ENCODE data around the gene GRIPAP1. TPM values are rescaled to one million over a fixed set of nuclear protein-coding genes. Genes with fewer than 3 reads are reported as not detected.

The GRIPAP1 gene
- total RNA-seq, 2 experiments from 2014 or later: 104 to 126 TPM

Other genes with a start within 250 kb of the GRIPAP1 start
- not detected for gene GLOD5, start 240.5 kb downstream of the GRIPAP1 start, total RNA-seq
- not detected for gene GATA1, start 215.7 kb downstream of the GRIPAP1 start, total RNA-seq
- 100 to 1,000 TPM in 1 of 2 experiments, 10 to 100 TPM in 1; 76.8 to 107 TPM for gene HDAC6, start 200.2 kb downstream of the GRIPAP1 start, total RNA-seq
- gene ERAS, start 175.8 kb downstream of the GRIPAP1 start, total RNA-seq: not detected
- gene PCSK1N, start 166.7 kb downstream of the GRIPAP1 start, total RNA-seq: under 1 TPM; 0.21 to 0.93 TPM
- 10 to 100 TPM; 52.9 to 53.2 TPM for gene TIMM17B, start 104.5 kb downstream of the GRIPAP1 start, total RNA-seq
- gene PQBP1, start 104.3 kb downstream of the GRIPAP1 start, total RNA-seq: 10 to 100 TPM; 65.1 to 86.9 TPM
- 10 to 100 TPM; 13.0 to 21.0 TPM for gene SLC35A2, start 90.6 kb downstream of the GRIPAP1 start, total RNA-seq
- 100 to 1,000 TPM; 168 to 252 TPM for gene PIM2, start 83.2 kb downstream of the GRIPAP1 start, total RNA-seq
- 10 to 100 TPM; 56.9 to 65.2 TPM for gene OTUD5, start 44.7 kb downstream of the GRIPAP1 start, total RNA-seq
- 1 to 10 TPM; 2.9 to 5.5 TPM for gene KCND1, start 30.4 kb downstream of the GRIPAP1 start, total RNA-seq
- gene TFE3, start 41.1 kb upstream of the GRIPAP1 start, total RNA-seq: 10 to 100 TPM; 29.4 to 34.1 TPM
- gene CCDC120, start 56.7 kb upstream of the GRIPAP1 start, total RNA-seq: 1 to 10 TPM; 6.9 to 7.9 TPM
- 10 to 100 TPM; 21.4 to 21.6 TPM for gene PRAF2, start 71.7 kb upstream of the GRIPAP1 start, total RNA-seq
- 10 to 100 TPM; 34.8 to 50.5 TPM for gene WDR45, start 77.6 kb upstream of the GRIPAP1 start, total RNA-seq
- 10 to 100 TPM; 25.7 to 29.6 TPM for gene GPKOW, start 121.5 kb upstream of the GRIPAP1 start, total RNA-seq
- gene MAGIX, start 160.5 kb upstream of the GRIPAP1 start, total RNA-seq: 1 to 10 TPM; 1.1 to 2.0 TPM
- gene PLP2, start 169.6 kb upstream of the GRIPAP1 start, total RNA-seq: 10 to 100 TPM; 21.9 to 44.7 TPM
- 10 to 100 TPM; 21.1 to 24.7 TPM for gene PRICKLE3, start 184.1 kb upstream of the GRIPAP1 start, total RNA-seq
- 1 to 10 TPM; 1.9 to 3.9 TPM for gene SYP, start 197.9 kb upstream of the GRIPAP1 start, total RNA-seq
- gene CACNA1F, start 231.1 kb upstream of the GRIPAP1 start, total RNA-seq: 1 to 10 TPM in 1 of 2 experiments, under 1 TPM in 1; 0.19 to 1.3 TPM
- gene CCDC22, start 233.2 kb upstream of the GRIPAP1 start, total RNA-seq: 10 to 100 TPM; 24.6 to 29.9 TPM

Measured in activated CD8-positive, alpha-beta memory T cell treated with anti-CD3 and anti-CD28 coated beads, Interleukin-2, amount 10 ng/mL, durations not matched to agents 7 days and 5 days (primary cell).